Breast epithelium (tissue), 3 donors: ENCODE measurements around the gene RTBDN.
"Not testable (repeated sequence)": the region's sequence is repeated elsewhere in the genome, so short reads cannot be mapped to it uniquely, and the experiment has no call there.

Experiments
- CTCF ChIP-seq, 3 donors: fragments of 450-650 bp; IDR thresholded peaks; one replicate each; pipeline ENCODE4 v1.5.1; 2016 to 2017; ENCODE audit warnings: antibody characterized with exemption in 3 of 3, mild to moderate bottlenecking in 3 of 3, moderate library complexity in 3 of 3
- POLR2A ChIP-seq: fragments of 450-650 bp; IDR thresholded peaks from one replicate; pipeline ENCODE4 v1.6.1; 2016; ENCODE audit warnings: antibody characterized with exemption, mild to moderate bottlenecking, moderate library complexity
- POLR2AphosphoS5 ChIP-seq, 3 donors: sonication (generic); formaldehyde crosslinking; IDR thresholded peaks; one replicate each; pipeline ENCODE4 v1.6.1; 2017; ENCODE audit warnings: antibody characterized with exemption in 3 of 3

DNA sequence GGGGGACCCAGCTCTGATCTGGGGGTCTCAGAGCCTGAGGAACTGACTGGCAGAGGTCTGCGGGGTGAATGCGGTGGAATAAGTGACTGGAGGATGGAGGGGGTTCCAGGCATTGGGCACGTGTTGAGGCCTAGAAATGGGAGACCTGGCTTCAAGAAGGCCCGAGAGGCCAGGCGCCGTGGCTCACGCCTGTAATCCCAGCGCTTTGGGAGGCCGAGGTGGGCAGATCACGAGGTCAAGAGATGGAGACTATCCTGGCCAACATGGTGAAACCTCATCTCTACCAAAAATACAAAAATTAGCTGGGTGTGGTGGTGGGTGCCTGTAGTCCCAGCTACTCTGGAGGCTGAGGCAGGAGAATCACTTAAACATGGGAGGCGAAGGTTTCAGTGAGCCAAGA lies 16.6 kb downstream of the RTBDN start:
- not testable (repeated sequence) for TF ChIP-seq CTCF (IDR thresholded peaks at IDR 0.05); POLR2A; POLR2AphosphoS5 (IDR thresholded peaks at IDR 0.05)
